22Rv1 (cell line): ENCODE measurements around the gene ME3.
A peak's percentile ranks its signal among the peaks of the same experiment; 100 is the strongest.

Source experiments
- H3K27ac ChIP-seq: fragments of 450-650 bp; 2 replicates; pipeline ENCODE4 v1.5.1; 2017
- CTCF ChIP-seq: fragments of 450-650 bp; IDR thresholded peaks from 2 replicates; pipeline ENCODE4 v1.5.1; 2017; ENCODE audit warnings: mild to moderate bottlenecking
- ZFX ChIP-seq: fragments of 450-650 bp; IDR thresholded peaks from 2 replicates; pipeline ENCODE4 v1.6.1; 2017; ENCODE audit warnings: antibody characterized with exemption, borderline replicate concordance

The ME3 gene

DNA sequence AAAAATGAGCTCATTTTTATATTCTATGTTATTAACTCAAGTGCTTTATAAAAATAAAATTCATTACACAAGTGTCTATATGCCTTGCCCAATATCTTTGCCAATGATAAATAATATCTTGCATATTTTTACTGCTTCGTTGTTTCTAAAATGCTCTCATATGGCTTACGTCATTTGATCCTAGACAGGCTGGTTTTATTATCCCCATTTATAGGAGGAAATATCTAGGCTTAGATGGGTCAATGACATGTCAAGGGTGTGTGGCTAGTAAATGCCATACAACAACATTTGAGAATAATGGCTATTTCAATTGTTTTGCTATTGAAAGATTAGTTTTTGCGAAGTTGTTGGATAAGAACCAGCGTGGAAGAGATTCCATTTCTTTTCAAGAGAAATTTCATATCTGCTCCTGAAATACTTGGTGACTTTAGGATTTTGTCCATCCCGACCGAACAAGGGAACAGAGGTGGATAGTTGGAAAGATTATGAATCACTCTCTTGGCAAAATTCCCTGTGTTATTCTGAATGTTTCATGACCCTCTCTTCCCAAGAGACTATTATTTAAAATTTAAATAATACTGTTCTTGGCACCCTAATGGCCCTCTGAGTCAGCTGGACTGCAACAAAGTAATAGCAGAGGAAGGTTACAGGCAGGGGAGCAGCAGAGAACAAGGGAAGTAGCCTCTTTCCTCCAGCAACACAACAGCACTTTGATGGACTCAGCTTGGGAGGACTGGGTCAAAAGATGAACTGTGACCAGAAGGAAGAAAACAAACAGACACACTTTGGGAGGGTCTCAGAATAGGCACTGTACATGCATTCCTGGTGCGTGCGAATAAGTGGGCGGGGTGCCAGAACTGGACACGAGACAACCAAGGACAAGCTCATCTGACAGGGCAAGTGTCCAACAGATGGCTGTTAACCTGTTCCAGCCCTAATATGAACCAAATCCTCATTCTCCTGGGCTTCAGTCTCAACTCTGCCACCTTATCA is 94.5 kb downstream of the ME3 start:
- H3K27ac ChIP-seq = no peak overlapping the region
- TF ChIP-seq CTCF (no peak), ZFX (no peak)

- H3K27ac ChIP-seq = no peak overlapping the region
- TF ChIP-seq CTCF (no peak), ZFX (no peak)
These were observed 95.3 kb downstream of the ME3 start for GRCh38 chr11:86576946-86577624.

DNA sequence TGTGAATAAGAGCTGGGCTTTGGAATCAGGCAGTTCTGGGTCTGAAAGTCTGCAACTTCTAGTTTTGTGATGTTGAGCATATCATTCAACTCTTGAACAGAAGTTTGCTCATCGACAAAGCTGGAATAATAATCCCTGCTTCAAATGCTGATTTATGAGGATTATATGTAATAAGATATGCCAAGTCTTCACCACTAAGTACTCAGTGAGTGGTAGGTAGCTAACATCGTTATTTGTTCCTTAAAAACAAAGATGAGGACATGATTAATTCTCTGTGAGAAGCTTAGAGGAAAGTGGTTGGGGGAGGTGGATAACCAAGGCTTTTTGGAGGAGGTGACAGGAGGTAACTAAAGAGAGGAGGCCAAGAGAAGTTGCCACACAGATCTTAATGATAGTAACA is 96.5 kb downstream of the ME3 start:
- no peak overlapping the region for H3K27ac ChIP-seq
- TF ChIP-seq CTCF = no peak
- no peak for TF ChIP-seq ZFX

DNA sequence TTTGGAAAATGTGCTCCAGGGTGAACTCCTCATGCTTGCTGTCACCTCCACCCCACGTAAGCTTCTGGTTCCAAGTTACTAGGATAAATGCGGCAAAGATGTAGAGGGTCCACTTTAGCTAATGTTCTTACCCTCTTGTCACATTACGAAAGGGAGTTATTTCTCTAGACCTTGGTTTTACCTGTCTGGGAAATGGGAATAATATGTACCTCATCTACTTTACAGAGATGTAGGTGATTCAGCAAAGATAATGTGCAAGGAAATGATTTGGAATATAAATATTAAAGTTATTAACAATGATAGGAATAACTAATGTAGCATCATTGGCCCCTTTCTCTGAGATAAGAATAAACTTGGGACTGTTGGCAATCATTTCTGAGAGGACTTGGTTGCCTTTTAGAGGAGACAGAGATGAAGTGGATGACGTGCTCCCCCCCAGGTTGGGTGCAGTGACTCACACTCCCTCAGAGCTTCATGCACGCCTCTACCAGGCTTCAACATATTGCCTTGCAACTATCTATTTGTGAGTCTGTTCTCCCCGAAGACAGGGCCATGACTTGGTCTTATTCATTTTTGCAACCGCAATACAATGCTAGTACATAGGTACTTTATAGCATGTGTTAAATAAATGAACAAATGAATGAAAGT is 97.1 kb downstream of the ME3 start:
- no peak overlapping the region for H3K27ac ChIP-seq
- TF ChIP-seq CTCF = no peak
- no peak for TF ChIP-seq ZFX

GRCh38 chr11:86574493-86575207 is 97.8 kb downstream of the ME3 start:
- no peak overlapping the region for H3K27ac ChIP-seq
- TF ChIP-seq CTCF (no peak), ZFX (no peak)

- no peak overlapping the region for H3K27ac ChIP-seq
- no peak for TF ChIP-seq ZFX
- TF ChIP-seq CTCF = peak; percentile 59
These were observed 101.0 kb downstream of the ME3 start for GRCh38 chr11:86571273-86571948.
